IMR-90 (cell line): ENCODE data around the gene HSPG2. TPM values are rescaled to one million over a fixed set of nuclear protein-coding genes. Genes with fewer than 3 reads are reported as not detected.

Source experiments
- ATAC-seq: fragments of 200-7000 bp; cut with Tn5 transposase; 2 replicates; pipeline ENCODE4 v1.9.1; 2020; ENCODE audit warnings: low read depth, mild to moderate bottlenecking, moderate library complexity
- BruUV-seq: library from RNA; stranded (reverse); fragments of 400-500 nt; replicated peaks from 2 replicates; lab custom pipeline; 2021; lab: Mats Ljungman, UMichigan
- CTCF ChIA-PET: fragments of 300-600 bp; formaldehyde crosslinking; extraction: SDS; loops from one replicate; lab custom pipeline; 2021; ENCODE audit warnings: antibody characterized with exemption; lab: Yijun Ruan, JAX
- POLR2A ChIA-PET: fragments of 300-600 bp; sonication (Branson Sonifier 250); formaldehyde crosslinking; loops from one replicate; lab custom pipeline; 2022; ENCODE audit warnings: antibody characterized with exemption; ENCODE audit not compliant: unreplicated experiment; lab: Charles Lee
- DNase-seq: peaks from one replicate; pipeline ENCODE4 v3.0.0; 2013
- H2AFZ ChIP-seq: replicated peaks from 2 replicates; pipeline ENCODE3; 2013; ENCODE audit warnings: low read length, mild to moderate bottlenecking; ENCODE audit not compliant: poor library complexity
- H2AK5ac ChIP-seq: 2 replicates; pipeline ENCODE4 v1.6.1; 2013; ENCODE audit warnings: low read depth, low read length, inconsistent platforms
- H2AK9ac ChIP-seq: replicated peaks from 2 replicates; pipeline ENCODE3; 2013; ENCODE audit warnings: mild to moderate bottlenecking, low read depth, low read length, moderate library complexity; ENCODE audit not compliant: poor library complexity
- H2BK120ac ChIP-seq: 2 replicates; pipeline ENCODE4 v1.6.1; 2013; ENCODE audit warnings: low read depth, low read length, inconsistent platforms
- H2BK15ac ChIP-seq: 3 replicates; pipeline ENCODE4 v1.6.1; 2013; ENCODE audit warnings: low read depth, low read length, inconsistent platforms
- H2BK20ac ChIP-seq: 2 replicates; pipeline ENCODE4 v1.6.1; 2013; ENCODE audit warnings: low read depth, mild to moderate bottlenecking, inconsistent platforms, low read length, moderate library complexity
- H2BK5ac ChIP-seq: 2 replicates; pipeline ENCODE4 v1.6.1; 2013; ENCODE audit warnings: mild to moderate bottlenecking, low read depth, low read length, inconsistent platforms; ENCODE audit not compliant: poor library complexity, severe bottlenecking
- H3K14ac ChIP-seq: replicated peaks from 2 replicates; pipeline ENCODE4 v1.6.1; 2013; ENCODE audit warnings: low read depth, low read length, inconsistent platforms
- H3K18ac ChIP-seq: 2 replicates; pipeline ENCODE4 v1.6.1; 2013; ENCODE audit warnings: low read depth, low read length, control low read depth
- H3K23ac ChIP-seq: 2 replicates; pipeline ENCODE4 v1.6.1; 2013; ENCODE audit warnings: low read depth, low read length, inconsistent platforms
- H3K27ac ChIP-seq: 2 replicates; pipeline ENCODE4 v1.5.1; 2013; ENCODE audit warnings: mild to moderate bottlenecking, control low read depth, low read length; ENCODE audit not compliant: insufficient read depth
- H3K27me3 ChIP-seq: 2 replicates; pipeline ENCODE4 v1.6.1; 2013; ENCODE audit warnings: low read length; ENCODE audit not compliant: control insufficient read depth, insufficient read depth
- H3K36me3 ChIP-seq: 2 replicates; pipeline ENCODE4 v1.6.1; 2013; ENCODE audit warnings: low read length, mixed read lengths; ENCODE audit not compliant: control insufficient read depth, insufficient read depth
- H3K4ac ChIP-seq: 2 replicates; pipeline ENCODE4 v1.6.1; 2013; ENCODE audit warnings: low read depth, low read length, inconsistent platforms
- H3K4me1 ChIP-seq: 2 replicates; pipeline ENCODE4 v1.6.1; 2013; ENCODE audit warnings: low read length, mixed read lengths; ENCODE audit not compliant: control insufficient read depth, insufficient read depth
- H3K4me2 ChIP-seq: 2 replicates; pipeline ENCODE4 v1.6.1; 2013; ENCODE audit warnings: low read depth, mild to moderate bottlenecking, control low read depth, low read length, moderate library complexity
- H3K4me3 ChIP-seq: 2 replicates; pipeline ENCODE4 v1.5.1; 2013; ENCODE audit warnings: low read depth, mild to moderate bottlenecking, control low read depth, low read length, moderate library complexity; ENCODE audit not compliant: insufficient read depth
- H3K56ac ChIP-seq: 2 replicates; pipeline ENCODE4 v1.6.1; 2013; ENCODE audit warnings: low read length, inconsistent platforms; ENCODE audit not compliant: insufficient read depth; ENCODE audit errors: extremely low read depth
- H3K79me1 ChIP-seq, 2 experiments: 2 replicates each; pipeline ENCODE4 v1.6.1; 2013; ENCODE audit warnings: low read length in 2 of 2, inconsistent platforms in 1 of 2, low read depth in 1 of 2
- H3K9ac ChIP-seq: 2 replicates; pipeline ENCODE4 v1.6.1; 2013; ENCODE audit warnings: low read depth, low read length, control low read depth
- H3K9me1 ChIP-seq: 2 replicates; pipeline ENCODE4 v1.6.1; 2013; ENCODE audit warnings: low read length, inconsistent platforms; ENCODE audit not compliant: insufficient read depth
- H3K9me3 ChIP-seq: 2 replicates; pipeline ENCODE4 v1.6.1; 2013; ENCODE audit warnings: low read length; ENCODE audit not compliant: control insufficient read depth, insufficient read depth
- H4K20me1 ChIP-seq: 2 replicates; pipeline ENCODE4 v1.6.1; 2013; ENCODE audit warnings: low read length, inconsistent platforms; ENCODE audit not compliant: insufficient read depth
- H4K5ac ChIP-seq: 2 replicates; pipeline ENCODE4 v1.6.1; 2013; ENCODE audit warnings: mild to moderate bottlenecking, low read depth, low read length, control low read depth
- H4K8ac ChIP-seq, 2 experiments: 2 replicates each; pipeline ENCODE4 v1.6.1; 2013; ENCODE audit warnings: low read depth in 2 of 2, low read length in 2 of 2, control low read depth in 1 of 2, inconsistent platforms in 1 of 2
- H4K91ac ChIP-seq: 2 replicates; pipeline ENCODE4 v1.6.1; 2013; ENCODE audit warnings: low read depth, low read length, inconsistent platforms; ENCODE audit not compliant: insufficient read depth
- BHLHE40 ChIP-seq: fragments of 150-350 bp; IDR thresholded peaks from 2 replicates; pipeline ENCODE4 v1.6.1; 2016; ENCODE audit warnings: mild to moderate bottlenecking, low read depth, low read length
- CEBPB ChIP-seq: IDR thresholded peaks from 2 replicates; pipeline ENCODE4 v1.6.1; 2012; ENCODE audit warnings: low read depth, low read length, improper control_type of control experiment
- CTCF ChIP-seq: conservative IDR thresholded peaks from 2 replicates; pipeline ENCODE4 v1.5.1; 2012; ENCODE audit warnings: mild to moderate bottlenecking, low read depth, low read length, improper control_type of control experiment
- ELK1 ChIP-seq: fragments of 150-350 bp; IDR thresholded peaks from 2 replicates; pipeline ENCODE4 v1.6.1; 2016; ENCODE audit warnings: low read depth, mild to moderate bottlenecking, low read length, moderate library complexity, borderline replicate concordance
- MAZ ChIP-seq: IDR thresholded peaks from 2 replicates; pipeline ENCODE4 v1.6.1; 2012; ENCODE audit warnings: low read depth, mild to moderate bottlenecking, low read length, improper control_type of control experiment, moderate library complexity, borderline replicate concordance
- MXI1 ChIP-seq: IDR thresholded peaks from 2 replicates; pipeline ENCODE4 v1.6.1; 2012; ENCODE audit warnings: low read depth, mild to moderate bottlenecking, low read length, moderate library complexity, borderline replicate concordance
- NFE2L2 ChIP-seq: fragments of 150-350 bp; IDR thresholded peaks from 2 replicates; pipeline ENCODE4 v1.6.1; 2016; ENCODE audit warnings: low read depth, mild to moderate bottlenecking, low read length
- RAD21 ChIP-seq: IDR thresholded peaks from 2 replicates; pipeline ENCODE4 v1.6.1; 2012; ENCODE audit warnings: low read length, improper control_type of control experiment
- RCOR1 ChIP-seq: IDR thresholded peaks from 2 replicates; pipeline ENCODE4 v1.6.1; 2012; ENCODE audit warnings: mild to moderate bottlenecking, low read length, improper control_type of control experiment; ENCODE audit not compliant: insufficient replicate concordance
- SMC3 ChIP-seq: fragments of 150-350 bp; IDR thresholded peaks from 2 replicates; pipeline ENCODE4 v1.6.1; 2016; ENCODE audit warnings: low read depth, mild to moderate bottlenecking, antibody characterized with exemption, low read length, moderate library complexity
- USF2 ChIP-seq: fragments of 150-350 bp; IDR thresholded peaks from 2 replicates; pipeline ENCODE4 v1.6.1; 2017; ENCODE audit warnings: mild to moderate bottlenecking, antibody characterized with exemption, low read length, low read depth
- WGBS, 2 experiments: methylation state at CpG; one replicate each; pipeline versions ENCODE4 v1.1.5 to v1.1.7; 2013; ENCODE audit warnings: missing lambda C conversion rate in 2 of 2; ENCODE audit not compliant: insufficient read length in 1 of 2; ENCODE audit errors: extremely low coverage in 2 of 2; 5-methylcytosine and 5-hydroxymethylcytosine counted together
- dilution Hi-C: fragments of 300-500 bp; cut with HindIII; formaldehyde crosslinking; loops from one replicate; pipeline ENCODE4 v1.14.3; 2018; ENCODE audit warnings: low sequenced_read_pairs; ENCODE audit not compliant: unreplicated experiment
- in situ Hi-C: fragments of 300-500 bp; cut with MboI; formaldehyde crosslinking; loops from 3 replicates; pipeline ENCODE4 v1.14.3; 2019; ENCODE audit warnings: low sequenced_read_pairs, inconsistent platforms, mixed read lengths
- intact Hi-C: fragments of 100-400 bp; cut with micrococcal nuclease; formaldehyde crosslinking; loops from 2 replicates; pipeline ENCODE4 v1.10.0; 2022
- polyA plus RNA-seq, 3 experiments: library from polyadenylated mRNA; depleted of rRNA; stranded (reverse); fragments of >200 nt; gene quantifications; 2 replicates each; pipeline ENCODE4 v1.2.3, GENCODE V29; 2012; ENCODE audit warnings: low replicate concordance in 1 of 3
- total RNA-seq: library from RNA; depleted of rRNA; stranded (reverse); fragments of >200 nt; gene quantifications from 2 replicates; pipeline ENCODE4 v1.2.3, GENCODE V29; 2012

HSPG2 gene
- total and polyA plus RNA-seq, 2 of the 4 experiments (the other 2 are of a cell fraction) = 15.8 to 94.0 TPM

- H3K4me1 ChIP-seq = no peaks in the 10 kb centered on the region
- BruUV-seq = no TSS peak
- H3K36me3 ChIP-seq = peaks cover 82% of the 10 kb centered on the region
- H3K79me1 ChIP-seq = no peaks in the 10 kb centered on the region
- H3K23ac ChIP-seq = no peak overlapping the region
- no peaks in the 10 kb centered on the region; the same call in 1 of the 2 replicates for H4K20me1 ChIP-seq
- H3K14ac ChIP-seq = no peak overlapping the region
- WGBS, 2 experiments = 91% methylated on average over 6 of the region's 14 CpGs; no CpG with 5 or more reads in 1 of the 2 experiments
- POLR2A ChIA-PET = no interaction called here
- H2BK20ac ChIP-seq = no peak overlapping the region
- H3K56ac ChIP-seq = no peak overlapping the region
- DNase-seq = no peak
- H3K9me3 ChIP-seq = peaks cover 9% of the 10 kb centered on the region; the same call in 1 of the 2 replicates
- no peak overlapping the region for H3K9ac ChIP-seq
- H2BK5ac ChIP-seq = no peak overlapping the region
- TF ChIP-seq RCOR1 (no peak), RAD21 (no peak), CTCF (no peak), NFE2L2 (no peak), CEBPB (no peak), USF2 (no peak), ELK1 (no peak), MAZ (no peak), BHLHE40 (no peak), MXI1 (no peak), SMC3 (no peak)
- H2AFZ ChIP-seq = no peak overlapping the region
- H3K4me2 ChIP-seq = no peak overlapping the region
- H2BK120ac ChIP-seq = no peak overlapping the region
- no peaks in the 10 kb centered on the region for H3K9me1 ChIP-seq
- no peak overlapping the region for H4K91ac ChIP-seq
- H3K18ac ChIP-seq = no peak overlapping the region
- H4K5ac ChIP-seq = no peak overlapping the region
- no peak overlapping the region for H4K8ac ChIP-seq
- no peaks in the 10 kb centered on the region for H3K27me3 ChIP-seq
- no peak for ATAC-seq
- H3K27ac ChIP-seq = no peak overlapping the region
- H2BK15ac ChIP-seq = no peak overlapping the region
- CTCF ChIA-PET = no interaction called here
- H3K4me3 ChIP-seq = no peak overlapping the region
- H3K4ac ChIP-seq = no peak overlapping the region
- dilution Hi-C loops (no loop called here), intact Hi-C loops (no loop called here), in situ Hi-C loops (no loop called here)
- no peak overlapping the region for H2AK9ac ChIP-seq
- H2AK5ac ChIP-seq = no peak overlapping the region
Observed at GRCh38 chr1:21831454-21831970, 105.6 kb downstream of the HSPG2 start.
